SK-N-SH treated with all-trans-retinoic acid at 6 μM for 48 hours (cell line): ENCODE results near the gene AUTS2.

Experiments used
- ATAC-seq: fragments of 200-7000 bp; cut with Tn5 transposase; 3 replicates; pipeline ENCODE4 v1.9.1; 2020; ENCODE audit warnings: mild to moderate bottlenecking, moderate library complexity
- ARNTL ChIP-seq: fragments of 450-650 bp; formaldehyde crosslinking; IDR thresholded peaks from 2 replicates; pipeline ENCODE4 v1.5.0; 2020; ENCODE audit warnings: low read depth, mild to moderate bottlenecking, moderate library complexity, borderline replicate concordance
- BACH2 ChIP-seq: fragments of 250-450 bp; sonication (Bioruptor Pico); IDR thresholded peaks from 2 replicates; pipeline ENCODE4 v1.9.0; 2021; ENCODE audit warnings: mild to moderate bottlenecking, borderline replicate concordance
- CSDC2 ChIP-seq: fragments of 250-450 bp; sonication (Bioruptor Pico); IDR thresholded peaks from 2 replicates; pipeline ENCODE4 v1.5.0; 2020; ENCODE audit warnings: mild to moderate bottlenecking, moderate library complexity
- ESRRG ChIP-seq: fragments of 250-450 bp; sonication (Bioruptor Pico); IDR thresholded peaks from 2 replicates; pipeline ENCODE4 v1.6.1; 2021; ENCODE audit warnings: mild to moderate bottlenecking
- GLIS3 ChIP-seq: fragments of 250-450 bp; sonication (Bioruptor Pico); IDR thresholded peaks from 2 replicates; pipeline ENCODE4 v1.5.0; 2020; ENCODE audit warnings: mild to moderate bottlenecking, moderate library complexity
- ISL1 ChIP-seq: fragments of 250-450 bp; sonication (Bioruptor Pico); IDR thresholded peaks from 2 replicates; pipeline ENCODE4 v2.1.2; 2022; ENCODE audit warnings: mild to moderate bottlenecking, moderate library complexity
- OSR1 ChIP-seq: fragments of 250-450 bp; sonication (Bioruptor Pico); IDR thresholded peaks from 2 replicates; pipeline ENCODE4 v1.8.0; 2022; ENCODE audit warnings: moderate library complexity, mild to moderate bottlenecking, inconsistent platforms
- PPARA ChIP-seq: fragments of 250-450 bp; sonication (Bioruptor Pico); IDR thresholded peaks from 2 replicates; pipeline ENCODE4 v1.5.0; 2020; ENCODE audit warnings: mild to moderate bottlenecking, borderline replicate concordance
- RARB ChIP-seq: fragments of 250-450 bp; sonication (Bioruptor Pico); IDR thresholded peaks from 2 replicates; pipeline ENCODE4 v1.8.0; 2021; ENCODE audit warnings: mild to moderate bottlenecking, moderate library complexity
- SNAI2 ChIP-seq: fragments of 250-450 bp; sonication (Bioruptor Pico); IDR thresholded peaks from 2 replicates; pipeline ENCODE4 v1.5.0; 2020; ENCODE audit warnings: mild to moderate bottlenecking, moderate library complexity
- TCF4 ChIP-seq: fragments of 250-450 bp; sonication (Bioruptor Pico); IDR thresholded peaks from 2 replicates; pipeline ENCODE4 v1.8.0; 2021; ENCODE audit warnings: mild to moderate bottlenecking, moderate library complexity, borderline replicate concordance
- TOX ChIP-seq: fragments of 250-450 bp; sonication (Bioruptor Pico); IDR thresholded peaks from 2 replicates; pipeline ENCODE4 v1.8.0; 2021; ENCODE audit warnings: mild to moderate bottlenecking, moderate library complexity, borderline replicate concordance
- ZC3H10 ChIP-seq: fragments of 250-450 bp; sonication (Bioruptor Pico); IDR thresholded peaks from 2 replicates; pipeline ENCODE4 v1.5.1; 2021; ENCODE audit warnings: mild to moderate bottlenecking, moderate library complexity
- ZFP3 ChIP-seq: fragments of 250-450 bp; sonication (Bioruptor Pico); IDR thresholded peaks from 2 replicates; pipeline ENCODE4 v1.5.0; 2020; ENCODE audit warnings: mild to moderate bottlenecking, moderate library complexity
- ZFP30 ChIP-seq: fragments of 450-650 bp; formaldehyde crosslinking; IDR thresholded peaks from 2 replicates; pipeline ENCODE4 v1.5.0; 2022; ENCODE audit warnings: mild to moderate bottlenecking, moderate library complexity
- ZNF565 ChIP-seq: fragments of 450-650 bp; formaldehyde crosslinking; conservative IDR thresholded peaks from 2 replicates; pipeline ENCODE4 v1.5.0; 2020; ENCODE audit warnings: low read depth, mild to moderate bottlenecking, moderate library complexity
- ZNF70 ChIP-seq: fragments of 450-650 bp; formaldehyde crosslinking; IDR thresholded peaks from 2 replicates; pipeline ENCODE4 v1.5.0; 2020; ENCODE audit warnings: mild to moderate bottlenecking, moderate library complexity
- ZNF8 ChIP-seq: fragments of 450-650 bp; formaldehyde crosslinking; IDR thresholded peaks from 2 replicates; pipeline ENCODE4 v1.5.0; 2020; ENCODE audit warnings: mild to moderate bottlenecking, moderate library complexity
- TF ChIP-seq, protein P1 (sequence below): fragments of 250-450 bp; sonication (Bioruptor Pico); IDR thresholded peaks from 2 replicates; pipeline ENCODE4 v1.5.1; 2021; ENCODE audit warnings: mild to moderate bottlenecking, moderate library complexity
- TF ChIP-seq, protein P2 (sequence below): fragments of 250-450 bp; sonication (Bioruptor Pico); IDR thresholded peaks from 2 replicates; pipeline ENCODE4 v1.8.0; 2020; ENCODE audit warnings: mild to moderate bottlenecking, moderate library complexity, borderline replicate concordance
- TF ChIP-seq, protein P3 (sequence below): fragments of 250-450 bp; sonication (Bioruptor Pico); IDR thresholded peaks from 2 replicates; pipeline ENCODE4 v1.8.0; 2021; ENCODE audit warnings: low read depth, mild to moderate bottlenecking, moderate library complexity, borderline replicate concordance
- TF ChIP-seq, protein P4 (sequence below): fragments of 250-450 bp; sonication (Bioruptor Pico); IDR thresholded peaks from 2 replicates; pipeline ENCODE4 v1.5.1; 2020; ENCODE audit warnings: low read depth, mild to moderate bottlenecking, moderate library complexity

Gene AUTS2

DNA sequence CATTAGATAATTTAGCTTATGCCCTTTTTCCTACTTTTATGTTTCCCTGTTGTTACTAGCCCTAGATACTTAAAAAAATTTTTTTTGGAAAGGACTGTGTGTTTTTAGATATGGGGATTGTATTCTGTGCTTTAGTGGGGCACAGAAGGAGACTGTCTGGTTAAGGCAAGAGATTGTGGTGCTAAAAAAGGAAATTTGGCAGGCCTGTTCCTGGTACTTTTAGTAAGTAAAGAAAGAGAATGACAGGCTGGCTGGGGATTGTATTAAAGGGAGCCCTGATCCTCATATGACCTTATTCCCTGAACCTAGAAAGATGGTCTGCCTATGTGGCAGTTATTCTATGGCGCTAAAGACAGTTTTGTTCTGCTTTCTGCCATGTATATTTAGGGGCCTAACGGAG, 74.8 kb downstream of the AUTS2 start:
- ATAC-seq = no peak
- no peak for TF ChIP-seq TOX (CRISPR knock-in tag)
- TF ChIP-seq ZNF70 (CRISPR knock-in tag) = no peak
- no peak for TF ChIP-seq RARB (CRISPR knock-in tag)
- TF ChIP-seq BACH2 (CRISPR knock-in tag) = no peak
- no peak for TF ChIP-seq GLIS3 (CRISPR knock-in tag)
- TF ChIP-seq, protein P1, sequence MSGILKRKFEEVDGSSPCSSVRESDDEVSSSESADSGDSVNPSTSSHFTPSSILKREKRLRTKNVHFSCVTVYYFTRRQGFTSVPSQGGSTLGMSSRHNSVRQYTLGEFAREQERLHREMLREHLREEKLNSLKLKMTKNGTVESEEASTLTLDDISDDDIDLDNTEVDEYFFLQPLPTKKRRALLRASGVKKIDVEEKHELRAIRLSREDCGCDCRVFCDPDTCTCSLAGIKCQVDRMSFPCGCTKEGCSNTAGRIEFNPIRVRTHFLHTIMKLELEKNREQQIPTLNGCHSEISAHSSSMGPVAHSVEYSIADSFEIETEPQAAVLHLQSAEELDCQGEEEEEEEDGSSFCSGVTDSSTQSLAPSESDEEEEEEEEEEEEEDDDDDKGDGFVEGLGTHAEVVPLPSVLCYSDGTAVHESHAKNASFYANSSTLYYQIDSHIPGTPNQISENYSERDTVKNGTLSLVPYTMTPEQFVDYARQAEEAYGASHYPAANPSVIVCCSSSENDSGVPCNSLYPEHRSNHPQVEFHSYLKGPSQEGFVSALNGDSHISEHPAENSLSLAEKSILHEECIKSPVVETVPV (CRISPR knock-in tag) = no peak
- TF ChIP-seq ARNTL (CRISPR knock-in tag) = no peak
- TF ChIP-seq ZNF565 (CRISPR knock-in tag) = no peak
- TF ChIP-seq, protein P2, sequence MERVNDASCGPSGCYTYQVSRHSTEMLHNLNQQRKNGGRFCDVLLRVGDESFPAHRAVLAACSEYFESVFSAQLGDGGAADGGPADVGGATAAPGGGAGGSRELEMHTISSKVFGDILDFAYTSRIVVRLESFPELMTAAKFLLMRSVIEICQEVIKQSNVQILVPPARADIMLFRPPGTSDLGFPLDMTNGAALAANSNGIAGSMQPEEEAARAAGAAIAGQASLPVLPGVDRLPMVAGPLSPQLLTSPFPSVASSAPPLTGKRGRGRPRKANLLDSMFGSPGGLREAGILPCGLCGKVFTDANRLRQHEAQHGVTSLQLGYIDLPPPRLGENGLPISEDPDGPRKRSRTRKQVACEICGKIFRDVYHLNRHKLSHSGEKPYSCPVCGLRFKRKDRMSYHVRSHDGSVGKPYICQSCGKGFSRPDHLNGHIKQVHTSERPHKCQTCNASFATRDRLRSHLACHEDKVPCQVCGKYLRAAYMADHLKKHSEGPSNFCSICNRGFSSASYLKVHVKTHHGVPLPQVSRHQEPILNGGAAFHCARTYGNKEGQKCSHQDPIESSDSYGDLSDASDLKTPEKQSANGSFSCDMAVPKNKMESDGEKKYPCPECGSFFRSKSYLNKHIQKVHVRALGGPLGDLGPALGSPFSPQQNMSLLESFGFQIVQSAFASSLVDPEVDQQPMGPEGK = no peak
- no peak for TF ChIP-seq ZC3H10 (CRISPR knock-in tag)
- no peak for TF ChIP-seq ISL1 (CRISPR knock-in tag)
- no peak for TF ChIP-seq ZNF8
- TF ChIP-seq, protein P3, sequence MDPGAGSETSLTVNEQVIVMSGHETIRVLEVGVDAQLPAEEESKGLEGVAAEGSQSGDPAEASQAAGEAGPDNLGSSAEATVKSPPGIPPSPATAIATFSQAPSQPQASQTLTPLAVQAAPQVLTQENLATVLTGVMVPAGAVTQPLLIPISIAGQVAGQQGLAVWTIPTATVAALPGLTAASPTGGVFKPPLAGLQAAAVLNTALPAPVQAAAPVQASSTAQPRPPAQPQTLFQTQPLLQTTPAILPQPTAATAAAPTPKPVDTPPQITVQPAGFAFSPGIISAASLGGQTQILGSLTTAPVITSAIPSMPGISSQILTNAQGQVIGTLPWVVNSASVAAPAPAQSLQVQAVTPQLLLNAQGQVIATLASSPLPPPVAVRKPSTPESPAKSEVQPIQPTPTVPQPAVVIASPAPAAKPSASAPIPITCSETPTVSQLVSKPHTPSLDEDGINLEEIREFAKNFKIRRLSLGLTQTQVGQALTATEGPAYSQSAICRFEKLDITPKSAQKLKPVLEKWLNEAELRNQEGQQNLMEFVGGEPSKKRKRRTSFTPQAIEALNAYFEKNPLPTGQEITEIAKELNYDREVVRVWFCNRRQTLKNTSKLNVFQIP (CRISPR knock-in tag) = no peak
- no peak for TF ChIP-seq ESRRG (CRISPR knock-in tag)
- TF ChIP-seq CSDC2 = no peak
- TF ChIP-seq, protein P4, sequence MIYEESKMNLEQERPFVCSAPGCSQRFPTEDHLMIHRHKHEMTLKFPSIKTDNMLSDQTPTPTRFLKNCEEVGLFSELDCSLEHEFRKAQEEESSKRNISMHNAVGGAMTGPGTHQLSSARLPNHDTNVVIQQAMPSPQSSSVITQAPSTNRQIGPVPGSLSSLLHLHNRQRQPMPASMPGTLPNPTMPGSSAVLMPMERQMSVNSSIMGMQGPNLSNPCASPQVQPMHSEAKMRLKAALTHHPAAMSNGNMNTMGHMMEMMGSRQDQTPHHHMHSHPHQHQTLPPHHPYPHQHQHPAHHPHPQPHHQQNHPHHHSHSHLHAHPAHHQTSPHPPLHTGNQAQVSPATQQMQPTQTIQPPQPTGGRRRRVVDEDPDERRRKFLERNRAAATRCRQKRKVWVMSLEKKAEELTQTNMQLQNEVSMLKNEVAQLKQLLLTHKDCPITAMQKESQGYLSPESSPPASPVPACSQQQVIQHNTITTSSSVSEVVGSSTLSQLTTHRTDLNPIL (CRISPR knock-in tag) = no peak
- no peak for TF ChIP-seq TCF4
- no peak for TF ChIP-seq OSR1 (CRISPR knock-in tag)
- TF ChIP-seq ZFP30 (CRISPR knock-in tag) = no peak
- no peak for TF ChIP-seq PPARA (CRISPR knock-in tag)

DNA sequence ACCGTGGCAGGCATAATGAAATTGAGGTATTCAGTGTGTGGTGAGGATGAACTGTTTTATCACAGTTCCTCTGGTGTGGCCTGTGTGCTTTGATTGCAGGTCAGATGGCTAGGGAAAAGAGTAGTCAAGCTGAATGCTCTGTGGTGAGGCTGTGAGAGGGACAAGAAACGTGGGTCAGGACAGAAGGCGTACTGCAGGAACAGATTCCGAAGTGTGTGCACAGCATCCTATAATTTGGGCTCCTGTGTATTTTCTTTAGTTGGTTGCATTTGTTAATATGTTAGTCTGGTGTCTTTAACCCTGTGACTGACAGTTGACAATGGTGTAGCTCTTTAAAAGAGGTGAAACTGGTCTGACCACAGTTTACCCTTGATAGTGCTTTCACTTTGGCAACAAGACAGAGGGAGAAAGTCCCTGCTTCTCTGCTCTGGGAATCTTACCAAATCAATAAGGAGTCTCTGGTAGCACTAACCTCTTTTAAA, 76.5 kb downstream of the AUTS2 start:
- no peak for ATAC-seq
- TF ChIP-seq, protein P2 = no peak
- TF ChIP-seq ZNF565 (CRISPR knock-in tag) (no peak), PPARA (CRISPR knock-in tag) (no peak), TOX (CRISPR knock-in tag) (no peak), ZC3H10 (CRISPR knock-in tag) (no peak), OSR1 (CRISPR knock-in tag) (no peak), ZNF8 (no peak), CSDC2 (no peak), SNAI2 (CRISPR knock-in tag) (no peak), ZFP3 (no peak), ESRRG (CRISPR knock-in tag) (no peak), ISL1 (CRISPR knock-in tag) (no peak), TCF4 (no peak), GLIS3 (CRISPR knock-in tag) (no peak), ARNTL (CRISPR knock-in tag) (no peak), ZNF70 (CRISPR knock-in tag) (no peak)
- TF ChIP-seq, protein P4 (CRISPR knock-in tag) = no peak
- TF ChIP-seq, protein P3 (CRISPR knock-in tag) = no peak
